ENCODE measurements around the gene TAOK2. TPM values are rescaled to one million over a fixed set of nuclear protein-coding genes. Genes with fewer than 3 reads are reported as not detected.

Gene TAOK2
- total and polyA plus RNA-seq, 4 donors = 7.6 to 57.7 (median 30.8) TPM

GRCh38 chr16:29994600-29995323 is 21.1 kb downstream of the TAOK2 start:
- Histone ChIP-seq H3K27ac (ENCODE audit: low read depth in 1 of 2, low read length in 2 of 2) (peak overlapping the region in 1 of 2 donors; percentile 10), H3K4me1 (ENCODE audit: control insufficient read depth in 1 of 2, insufficient read depth in 2 of 2, low read length in 2 of 2) (no peaks in the 10 kb centered on the region), H3K4me3 (ENCODE audit: low read length in 2 of 2) (peak overlapping the region; percentile 62 to 66), H3K27me3 (ENCODE audit: control insufficient read depth in 1 of 2, insufficient read depth in 2 of 2, low read length in 1 of 2) (no peaks in the 10 kb centered on the region), H3K36me3 (ENCODE audit: control insufficient read depth in 1 of 2, insufficient read depth in 2 of 2, low read length in 1 of 2) (no peaks in the 10 kb centered on the region), H3K9me3 (ENCODE audit: control insufficient read depth, low read length) (no peaks in the 10 kb centered on the region)
- DNase-seq = peak; percentile 66 to 86
- WGBS, 2 donors = 5 to 6% methylated on average over 19 to 24 of the region's 24 CpGs
- intact Hi-C loops (cut with DNase I) = loop anchor here in 1 of 2 donors (2.0 to 10.0 kb wide), 3 partner anchors 32 to 180 kb away; partner anchors contain the start of genes KCTD13, PAGR1, PRRT2 and TMEM219
- ATAC-seq (ENCODE audit: low FRiP score) = peak; percentile 62

- DNase-seq = peak; percentile 92 to 95
- peak within 1 kb of the TSS in 1 of 2 donors; percentile 79 for H3K27ac ChIP-seq (ENCODE audit: low read depth in 1 of 2, low read length in 2 of 2)
- H3K4me1 ChIP-seq (ENCODE audit: control insufficient read depth in 1 of 2, insufficient read depth in 2 of 2, low read length in 2 of 2) = no peaks in the 10 kb centered on the region
- H3K36me3 ChIP-seq (ENCODE audit: control insufficient read depth in 1 of 2, insufficient read depth in 2 of 2, low read length in 1 of 2) = no peaks in the 10 kb centered on the region
- H3K4me3 ChIP-seq (ENCODE audit: low read length in 2 of 2) = peak within 1 kb of the TSS; percentile 62 to 66
- peak; percentile 90 for ATAC-seq (ENCODE audit: low FRiP score)
- 0 to 1% methylated on average over 53 of the region's 53 CpGs for WGBS, 2 donors
- no peaks in the 10 kb centered on the region for H3K9me3 ChIP-seq (ENCODE audit: control insufficient read depth, low read length)
- H3K27me3 ChIP-seq (ENCODE audit: control insufficient read depth in 1 of 2, insufficient read depth in 2 of 2, low read length in 1 of 2) = no peaks in the 10 kb centered on the region
- intact Hi-C loops (cut with DNase I) = loop anchor here in 1 of 2 donors (2.0 to 10.0 kb wide), 3 partner anchors 33 to 181 kb away; partner anchors contain the start of genes KCTD13, PAGR1, PRRT2 and TMEM219
These were observed 21.7 kb downstream of the TAOK2 start, which contains the start of gene HIRIP3 for GRCh38 chr16:29995324-29995910. TSS of gene HIRIP3 (minus strand) at chr16:29995617. CDS start at chr16:29995605, 12 bp downstream.

GRCh38 chr16:29995911-29996765 is 22.5 kb downstream of the TAOK2 start, which contains the start of gene INO80E:
TSS of gene INO80E (plus strand) at chr16:29996241. CDS start at chr16:29996311, 70 bp downstream.
- Histone ChIP-seq H3K27me3 (ENCODE audit: control insufficient read depth in 1 of 2, insufficient read depth in 2 of 2, low read length in 1 of 2) (no peaks in the 10 kb centered on the region), H3K4me3 (ENCODE audit: low read length in 2 of 2) (peak within 1 kb of the TSS; percentile 62 to 66), H3K36me3 (ENCODE audit: control insufficient read depth in 1 of 2, insufficient read depth in 2 of 2, low read length in 1 of 2) (no peaks in the 10 kb centered on the region), H3K4me1 (ENCODE audit: control insufficient read depth in 1 of 2, insufficient read depth in 2 of 2, low read length in 2 of 2) (no peaks in the 10 kb centered on the region), H3K9me3 (ENCODE audit: control insufficient read depth, low read length) (no peaks in the 10 kb centered on the region), H3K27ac (ENCODE audit: low read depth in 1 of 2, low read length in 2 of 2) (peak within 1 kb of the TSS in 1 of 2 donors; percentile 79)
- DNase-seq (peak; percentile 99 to 100), ATAC-seq (ENCODE audit: low FRiP score) (peak; percentile 99)
- WGBS, 2 donors = 0 to 1% methylated on average over 64 to 65 of the region's 65 CpGs
- intact Hi-C loops (cut with DNase I) = loop anchor here in 1 of 2 donors (2.0 to 10.0 kb wide), 3 partner anchors 34 to 181 kb away; partner anchors contain the start of genes KCTD13, PAGR1, PRRT2 and TMEM219

- Histone ChIP-seq H3K36me3 (ENCODE audit: control insufficient read depth in 1 of 2, insufficient read depth in 2 of 2, low read length in 1 of 2) (no peaks in the 10 kb centered on the region), H3K9me3 (ENCODE audit: control insufficient read depth, low read length) (no peaks in the 10 kb centered on the region), H3K27me3 (ENCODE audit: control insufficient read depth in 1 of 2, insufficient read depth in 2 of 2, low read length in 1 of 2) (no peaks in the 10 kb centered on the region), H3K27ac (ENCODE audit: low read depth in 1 of 2, low read length in 2 of 2) (no peak overlapping the region), H3K4me1 (ENCODE audit: control insufficient read depth in 1 of 2, insufficient read depth in 2 of 2, low read length in 2 of 2) (no peaks in the 10 kb centered on the region), H3K4me3 (ENCODE audit: low read length in 2 of 2) (peak overlapping the region; percentile 32 to 62)
- intact Hi-C loops (cut with DNase I) = loop anchor here in 1 of 2 donors (5.0 to 10.0 kb wide), 2 partner anchors 35 to 182 kb away; partner anchors contain the start of genes PAGR1, PRRT2 and TMEM219
- no peak for ATAC-seq (ENCODE audit: low FRiP score)
- 22 to 23% methylated on average over 9 of the region's 9 CpGs for WGBS, 2 donors
- DNase-seq = no peak
These were observed 23.1 kb downstream of the TAOK2 start for GRCh38 chr16:29996766-29997250.

GRCh38 chr16:29999605-30000004 is 25.9 kb downstream of the TAOK2 start:
- Histone ChIP-seq H3K27me3 (ENCODE audit: control insufficient read depth in 1 of 2, insufficient read depth in 2 of 2, low read length in 1 of 2) (no peaks in the 10 kb centered on the region), H3K27ac (ENCODE audit: low read depth in 1 of 2, low read length in 2 of 2) (no peak overlapping the region), H3K4me1 (ENCODE audit: control insufficient read depth in 1 of 2, insufficient read depth in 2 of 2, low read length in 2 of 2) (no peaks in the 10 kb centered on the region), H3K9me3 (ENCODE audit: control insufficient read depth, low read length) (no peaks in the 10 kb centered on the region), H3K4me3 (ENCODE audit: low read length in 2 of 2) (no peak overlapping the region), H3K36me3 (ENCODE audit: control insufficient read depth in 1 of 2, insufficient read depth in 2 of 2, low read length in 1 of 2) (no peaks in the 10 kb centered on the region)
- intact Hi-C loops (cut with DNase I) = loop anchor here in 1 of 2 donors (5.0 to 10.0 kb wide), 2 partner anchors 37 to 185 kb away; partner anchors contain the start of genes PAGR1, PRRT2 and TMEM219
- DNase-seq (no peak), ATAC-seq (ENCODE audit: low FRiP score) (no peak)
- 87 to 91% methylated on average over 6 of the region's 6 CpGs for WGBS, 2 donors

GRCh38 chr16:30000735-30001631 is 27.3 kb downstream of the TAOK2 start:
- intact Hi-C loops (cut with DNase I) = no loop called here
- Histone ChIP-seq H3K4me1 (ENCODE audit: control insufficient read depth in 1 of 2, insufficient read depth in 2 of 2, low read length in 2 of 2) (no peaks in the 10 kb centered on the region), H3K9me3 (ENCODE audit: control insufficient read depth, low read length) (no peaks in the 10 kb centered on the region), H3K36me3 (ENCODE audit: control insufficient read depth in 1 of 2, insufficient read depth in 2 of 2, low read length in 1 of 2) (no peaks in the 10 kb centered on the region), H3K27ac (ENCODE audit: low read depth in 1 of 2, low read length in 2 of 2) (no peak overlapping the region), H3K4me3 (ENCODE audit: low read length in 2 of 2) (no peak overlapping the region), H3K27me3 (ENCODE audit: control insufficient read depth in 1 of 2, insufficient read depth in 2 of 2, low read length in 1 of 2) (no peaks in the 10 kb centered on the region)
- 75 to 80% methylated on average over 30 to 33 of the region's 33 CpGs for WGBS, 2 donors
- ATAC-seq (ENCODE audit: low FRiP score) (no peak), DNase-seq (no peak)

- no peaks in the 10 kb centered on the region for H3K27me3 ChIP-seq (ENCODE audit: control insufficient read depth in 1 of 2, insufficient read depth in 2 of 2, low read length in 1 of 2)
- H3K27ac ChIP-seq (ENCODE audit: low read depth in 1 of 2, low read length in 2 of 2) = no peak overlapping the region
- no peaks in the 10 kb centered on the region for H3K9me3 ChIP-seq (ENCODE audit: control insufficient read depth, low read length)
- no peak overlapping the region for H3K4me3 ChIP-seq (ENCODE audit: low read length in 2 of 2)
- no peak for ATAC-seq (ENCODE audit: low FRiP score)
- no peaks in the 10 kb centered on the region for H3K36me3 ChIP-seq (ENCODE audit: control insufficient read depth in 1 of 2, insufficient read depth in 2 of 2, low read length in 1 of 2)
- no peaks in the 10 kb centered on the region for H3K4me1 ChIP-seq (ENCODE audit: control insufficient read depth in 1 of 2, insufficient read depth in 2 of 2, low read length in 2 of 2)
- intact Hi-C loops (cut with DNase I) = no loop called here
- DNase-seq = no peak
- 83 to 85% methylated on average over 19 of the region's 19 CpGs for WGBS, 2 donors
These were observed 29.1 kb downstream of the TAOK2 start for GRCh38 chr16:30002614-30003346.
